Prostate gland (tissue), 2 donors: ENCODE data around the gene PON1.

Source experiments
- CTCF ChIP-seq, 4 experiments: fragments of 200-600 bp in 2 of 4; fragments of 450-650 bp in 2 of 4; sonication (generic) in 2 of 4; IDR thresholded peaks; 1 replicate in 3 of 4; 2 replicates in 1 of 4; pipeline ENCODE4 v1.5.1; 2016 to 2019; ENCODE audit warnings: antibody characterized with exemption in 4 of 4, mild to moderate bottlenecking in 2 of 4, moderate library complexity in 2 of 4
- POLR2AphosphoS5 ChIP-seq: sonication (generic); formaldehyde crosslinking; IDR thresholded peaks from one replicate; pipeline ENCODE4 v1.6.1; 2017; ENCODE audit warnings: antibody characterized with exemption

DNA sequence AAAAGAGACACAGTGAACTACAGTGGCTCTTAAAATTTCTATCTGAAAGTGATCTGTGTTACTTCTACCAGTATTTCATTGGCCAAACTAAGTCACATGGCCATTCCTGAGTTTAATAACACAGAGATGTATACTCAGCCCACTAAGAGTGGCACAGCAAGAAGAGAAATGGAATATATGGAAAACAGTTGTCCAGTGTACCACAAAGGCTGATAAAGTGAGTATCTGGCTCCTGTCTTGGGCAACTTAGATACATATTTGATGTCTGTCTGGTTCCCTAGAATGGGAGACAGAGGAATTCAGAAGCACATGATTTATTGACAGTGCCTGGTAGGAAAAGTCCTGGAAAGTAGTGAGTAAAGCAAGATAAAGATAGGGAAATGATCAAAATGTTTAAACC lies 10.1 kb upstream of the PON1 start:
- TF ChIP-seq CTCF (IDR thresholded peaks at IDR 0.05) (no peak), POLR2AphosphoS5 (no peak)
